Gastrocnemius medialis (tissue), 4 donors: ENCODE data around the gene OBSCN. TPM values are rescaled to one million over a fixed set of nuclear protein-coding genes. Genes with fewer than 3 reads are reported as not detected.

Experiments
- ATAC-seq, 2 donors: fragments of 150-250 bp; one replicate each; pipeline ENCODE4 v1.9.1; 2016
- DNase-seq, 2 donors: peaks; one replicate each; pipeline ENCODE4 v3.0.0-alpha.2; 2019
- H3K27ac ChIP-seq, 4 donors: fragments of 200-600 bp; sonication (generic); 1 replicate in 1 of 4; 2 replicates in 3 of 4; pipeline ENCODE4 v1.5.1; 2016 to 2018; ENCODE audit warnings: mild to moderate bottlenecking in 2 of 4, moderate library complexity in 1 of 4
- H3K27me3 ChIP-seq, 3 donors: fragments of 200-600 bp; sonication (generic) in 2 of 3; 1 replicate in 1 of 3; 2 replicates in 2 of 3; pipeline versions ENCODE4 v1.5.1 to v1.6.0; 2016 to 2019; ENCODE audit warnings: mild to moderate bottlenecking in 1 of 3, moderate library complexity in 1 of 3
- H3K36me3 ChIP-seq, 2 donors: fragments of 200-600 bp; sonication (generic) in 1 of 2; one replicate each; pipeline ENCODE4 v1.5.1; 2017 to 2018
- H3K4me1 ChIP-seq, 2 donors: fragments of 200-600 bp; sonication (generic) in 1 of 2; one replicate each; pipeline ENCODE4 v1.5.1; 2016 to 2017; ENCODE audit warnings: mild to moderate bottlenecking in 2 of 2
- H3K4me3 ChIP-seq, 4 donors: fragments of 200-600 bp; sonication (generic) in 3 of 4; 1 replicate in 1 of 4; 2 replicates in 3 of 4; pipeline ENCODE4 v1.5.1; 2016 to 2019; ENCODE audit warnings: mild to moderate bottlenecking in 2 of 4
- H3K9me3 ChIP-seq, 3 donors: fragments of 200-600 bp; sonication (generic) in 2 of 3; 1 replicate in 1 of 3; 2 replicates in 2 of 3; pipeline ENCODE4 v1.5.1; 2016 to 2019
- POLR2A ChIP-seq, 2 donors: fragments of 450-650 bp; IDR thresholded peaks; one replicate each; pipeline ENCODE4 v1.6.1; 2017; ENCODE audit warnings: antibody characterized with exemption in 2 of 2, mild to moderate bottlenecking in 2 of 2, moderate library complexity in 2 of 2
- in situ Hi-C, 4 donors: fragments of 200-750 bp; cut with MboI; loops; one replicate each; pipeline versions ENCODE4 v1.15.0 to v1.8.0; 2017; ENCODE audit warnings: low sequenced_read_pairs in 4 of 4
- intact Hi-C: fragments of 100-400 bp; cut with DNase I; formaldehyde crosslinking; loops from one replicate; pipeline ENCODE4 v1.15.1; 2023; ENCODE audit warnings: low total_unique reads
- total RNA-seq, 4 donors: library from RNA; depleted of rRNA; stranded (reverse); fragments of >200 nt; gene quantifications; one replicate each; pipeline versions ENCODE4 v1.1.0 to v1.2.3, GENCODE V29; 2016
- TF ChIP-seq, protein P1 (sequence below), 5 experiments: fragments of 450-650 bp in 3 of 5; fragments of 200-600 bp in 2 of 5; sonication (generic) in 2 of 5; IDR thresholded peaks in 4 of 5; conservative IDR thresholded peaks in 1 of 5; 1 replicate in 4 of 5; 2 replicates in 1 of 5; pipeline ENCODE4 v1.5.1; 2016 to 2019; ENCODE audit warnings: antibody characterized with exemption in 5 of 5, mild to moderate bottlenecking in 3 of 5, moderate library complexity in 3 of 5

OBSCN gene
- total RNA-seq, 4 donors from 2014 or later, result 798 to 1,571 (median 1,162) TPM

DNA sequence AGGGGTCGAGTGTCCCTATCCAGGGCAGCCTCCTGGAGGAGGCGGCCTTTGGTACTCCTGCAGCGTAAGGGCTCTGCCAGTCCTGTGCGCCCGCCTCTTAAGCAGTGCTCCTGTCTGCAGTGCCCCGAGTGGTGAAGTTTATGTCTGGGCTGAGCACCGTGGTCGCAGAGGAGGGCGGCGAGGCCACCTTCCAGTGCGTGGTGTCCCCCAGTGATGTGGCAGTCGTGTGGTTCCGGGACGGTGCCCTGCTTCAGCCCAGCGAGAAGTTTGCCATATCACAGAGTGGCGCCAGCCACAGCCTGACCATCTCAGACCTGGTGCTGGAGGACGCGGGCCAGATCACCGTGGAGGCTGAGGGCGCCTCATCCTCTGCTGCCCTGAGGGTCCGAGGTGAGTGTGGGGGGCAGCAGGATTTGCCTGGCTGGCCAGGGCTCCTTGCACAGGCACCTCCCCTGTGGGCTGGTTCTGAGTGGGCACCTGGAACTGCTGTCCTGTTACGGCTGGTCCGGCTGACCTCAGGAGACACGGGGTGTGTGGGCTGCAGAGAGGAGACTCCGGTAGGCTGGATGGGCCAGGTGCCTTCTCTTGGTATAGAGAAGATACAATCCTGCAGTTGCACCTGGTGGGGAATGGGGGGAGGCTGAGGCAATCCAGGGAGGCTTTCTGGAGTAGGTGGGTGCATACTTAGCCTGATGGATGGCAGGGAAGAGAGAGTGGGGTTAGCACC lies 66.8 kb downstream of the OBSCN start:
- H3K27me3 ChIP-seq, result no peaks in the 10 kb centered on the region
- intact Hi-C loops (loop anchor here (5.0 kb wide), 1 partner anchor 62 kb away; no protein-coding TSS in a partner anchor), in situ Hi-C loops (no loop called here)
- no peaks in the 10 kb centered on the region for H3K9me3 ChIP-seq
- H3K4me1 ChIP-seq, result peaks cover 0 to 16% of the 10 kb centered on the region in 2 donors
- H3K4me3 ChIP-seq, result no peak overlapping the region
- peak overlapping the region; percentile 79 to 89 (median 79) for H3K27ac ChIP-seq
- no peak for TF ChIP-seq POLR2A (IDR thresholded peaks at IDR 0.05)
- TF ChIP-seq, protein P1, sequence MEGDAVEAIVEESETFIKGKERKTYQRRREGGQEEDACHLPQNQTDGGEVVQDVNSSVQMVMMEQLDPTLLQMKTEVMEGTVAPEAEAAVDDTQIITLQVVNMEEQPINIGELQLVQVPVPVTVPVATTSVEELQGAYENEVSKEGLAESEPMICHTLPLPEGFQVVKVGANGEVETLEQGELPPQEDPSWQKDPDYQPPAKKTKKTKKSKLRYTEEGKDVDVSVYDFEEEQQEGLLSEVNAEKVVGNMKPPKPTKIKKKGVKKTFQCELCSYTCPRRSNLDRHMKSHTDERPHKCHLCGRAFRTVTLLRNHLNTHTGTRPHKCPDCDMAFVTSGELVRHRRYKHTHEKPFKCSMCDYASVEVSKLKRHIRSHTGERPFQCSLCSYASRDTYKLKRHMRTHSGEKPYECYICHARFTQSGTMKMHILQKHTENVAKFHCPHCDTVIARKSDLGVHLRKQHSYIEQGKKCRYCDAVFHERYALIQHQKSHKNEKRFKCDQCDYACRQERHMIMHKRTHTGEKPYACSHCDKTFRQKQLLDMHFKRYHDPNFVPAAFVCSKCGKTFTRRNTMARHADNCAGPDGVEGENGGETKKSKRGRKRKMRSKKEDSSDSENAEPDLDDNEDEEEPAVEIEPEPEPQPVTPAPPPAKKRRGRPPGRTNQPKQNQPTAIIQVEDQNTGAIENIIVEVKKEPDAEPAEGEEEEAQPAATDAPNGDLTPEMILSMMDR (IDR thresholded peaks at IDR 0.05 in 4 of 5, conservative IDR thresholded peaks at IDR 0.05 in 1 of 5), result no peak
- DNase-seq (no peak), ATAC-seq (no peak)
- H3K36me3 ChIP-seq, result peaks cover 0 to 88% of the 10 kb centered on the region in 2 donors

- in situ Hi-C loops (no loop called here), intact Hi-C loops (loop anchor here (5.0 kb wide), 1 partner anchor 63 kb away; no protein-coding TSS in a partner anchor)
- ATAC-seq (no peak), DNase-seq (no peak)
- H3K4me1 ChIP-seq, result peaks cover 0 to 16% of the 10 kb centered on the region in 2 donors
- H3K9me3 ChIP-seq, result no peaks in the 10 kb centered on the region
- peak overlapping the region; percentile 50 to 59 (median 50) for H3K4me3 ChIP-seq
- TF ChIP-seq, protein P1 (IDR thresholded peaks at IDR 0.05 in 4 of 5, conservative IDR thresholded peaks at IDR 0.05 in 1 of 5), result no peak
- TF ChIP-seq POLR2A (IDR thresholded peaks at IDR 0.05), result no peak
- no peaks in the 10 kb centered on the region for H3K27me3 ChIP-seq
- H3K27ac ChIP-seq, result peak overlapping the region; percentile 79 to 89 (median 79)
- H3K36me3 ChIP-seq, result peaks cover 0 to 92% of the 10 kb centered on the region in 2 donors
These were observed 67.3 kb downstream of the OBSCN start for GRCh38 chr1:228275179-228275429.

DNA sequence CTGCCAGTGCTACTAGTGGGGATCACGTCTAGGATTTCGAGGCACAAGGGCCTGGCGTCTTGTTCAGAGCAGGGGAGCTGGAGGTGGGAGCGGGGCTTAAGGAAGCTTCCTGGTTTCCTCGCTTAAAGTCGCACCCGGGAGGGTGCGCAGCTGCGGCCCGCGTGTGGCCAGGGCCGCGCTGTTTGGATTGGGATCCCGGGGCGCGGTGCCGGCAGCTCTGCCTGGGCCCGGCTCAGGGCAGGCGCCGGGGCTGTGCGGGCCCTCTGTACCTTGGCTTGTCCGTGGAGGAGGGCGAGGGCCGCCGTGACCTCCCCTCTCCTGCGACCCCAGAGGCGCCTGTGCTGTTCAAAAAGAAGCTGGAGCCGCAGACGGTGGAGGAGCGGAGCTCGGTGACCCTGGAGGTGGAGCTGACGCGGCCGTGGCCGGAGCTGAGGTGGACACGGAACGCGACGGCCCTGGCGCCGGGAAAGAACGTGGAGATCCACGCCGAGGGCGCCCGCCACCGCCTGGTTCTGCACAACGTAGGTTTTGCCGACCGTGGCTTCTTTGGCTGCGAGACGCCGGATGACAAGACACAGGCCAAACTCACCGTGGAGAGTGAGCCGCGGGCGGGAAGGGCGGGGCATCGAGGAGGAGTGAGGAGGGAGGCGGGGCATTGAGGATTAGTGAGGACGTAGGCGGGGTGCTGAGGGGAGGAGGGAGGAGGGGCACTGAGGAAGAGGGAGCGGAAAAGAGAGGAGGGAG lies 67.8 kb downstream of the OBSCN start:
- Histone ChIP-seq H3K4me1 (peaks cover 0 to 16% of the 10 kb centered on the region in 2 donors), H3K27me3 (no peaks in the 10 kb centered on the region), H3K36me3 (peaks cover 0 to 92% of the 10 kb centered on the region in 2 donors), H3K4me3 (peak overlapping the region; percentile 50 to 59 (median 50)), H3K27ac (peak overlapping the region; percentile 79 to 89 (median 79)), H3K9me3 (no peaks in the 10 kb centered on the region)
- TF ChIP-seq POLR2A (IDR thresholded peaks at IDR 0.05), result no peak
- TF ChIP-seq, protein P1 (IDR thresholded peaks at IDR 0.05 in 4 of 5, conservative IDR thresholded peaks at IDR 0.05 in 1 of 5), result no peak
- intact Hi-C loops, result loop anchor here (5.0 kb wide), 1 partner anchor 63 kb away; no protein-coding TSS in a partner anchor
- ATAC-seq (peak; percentile 35 to 57), DNase-seq (peak; percentile 74 to 83)
- in situ Hi-C loops, result no loop called here

GRCh38 chr1:228276174-228276831 lies 68.5 kb downstream of the OBSCN start:
- H3K4me1 ChIP-seq, result peaks cover 0 to 16% of the 10 kb centered on the region in 2 donors
- ATAC-seq (peak in 1 of 2 donors; percentile 5), DNase-seq (peak; percentile 50 to 68)
- peaks cover 0 to 92% of the 10 kb centered on the region in 2 donors for H3K36me3 ChIP-seq
- peak overlapping the region; percentile 50 to 59 (median 50) for H3K4me3 ChIP-seq
- intact Hi-C loops, result loop anchor here (5.0 kb wide), 1 partner anchor 64 kb away; no protein-coding TSS in a partner anchor
- in situ Hi-C loops, result no loop called here
- no peak for TF ChIP-seq POLR2A (IDR thresholded peaks at IDR 0.05)
- TF ChIP-seq, protein P1 (IDR thresholded peaks at IDR 0.05 in 4 of 5, conservative IDR thresholded peaks at IDR 0.05 in 1 of 5), result peak in 1 of 5 experiments; percentile 13
- no peaks in the 10 kb centered on the region for H3K27me3 ChIP-seq
- no peaks in the 10 kb centered on the region for H3K9me3 ChIP-seq
- H3K27ac ChIP-seq, result peak overlapping the region; percentile 79 to 89 (median 79)
